HL-60 (cell line): ENCODE data around the gene HPSE.

Experiments
- DNase-seq, 2 experiments: peaks; one replicate each; pipeline ENCODE4 v3.0.0-alpha.2; 2010 to 2020; ENCODE audit warnings: low read depth in 1 of 2, low spot score in 1 of 2
- H3K27ac ChIP-seq: fragments of 250-450 bp; sonication (Bioruptor Pico); replicated peaks from 2 replicates; pipeline ENCODE4 v1.5.1; 2020; ENCODE audit warnings: mild to moderate bottlenecking, moderate library complexity
- H3K27me3 ChIP-seq: fragments of 250-450 bp; sonication (Bioruptor Pico); 2 replicates; pipeline ENCODE4 v1.5.1; 2021; ENCODE audit warnings: mild to moderate bottlenecking, moderate library complexity; ENCODE audit not compliant: insufficient read depth, poor library complexity, severe bottlenecking
- H3K4me3 ChIP-seq: replicated peaks from 2 replicates; pipeline ENCODE4 v1.5.1; 2011; ENCODE audit warnings: mild to moderate bottlenecking, control low read depth, low read length; ENCODE audit not compliant: insufficient read depth
- GABPA ChIP-seq: IDR thresholded peaks from 2 replicates; pipeline ENCODE4 v1.6.1; 2012; ENCODE audit warnings: low read depth
- POLR2AphosphoS5 ChIP-seq: IDR thresholded peaks from 2 replicates; pipeline ENCODE4 v1.6.1; 2012; ENCODE audit warnings: low read depth
- SPI1 ChIP-seq: IDR thresholded peaks from 2 replicates; pipeline ENCODE4 v1.6.1; 2012; ENCODE audit warnings: low read depth, mild to moderate bottlenecking, borderline replicate concordance
- TF ChIP-seq, protein P1 (sequence below): IDR thresholded peaks from 2 replicates; pipeline ENCODE4 v1.6.1; 2012; ENCODE audit warnings: low read depth; ENCODE audit not compliant: insufficient replicate concordance
- TF ChIP-seq, protein P2 (sequence below): IDR thresholded peaks from one replicate; pipeline ENCODE4 v1.5.1; 2011; ENCODE audit warnings: low read length, control low read depth, inconsistent platforms; ENCODE audit not compliant: insufficient read depth

HPSE gene

DNA sequence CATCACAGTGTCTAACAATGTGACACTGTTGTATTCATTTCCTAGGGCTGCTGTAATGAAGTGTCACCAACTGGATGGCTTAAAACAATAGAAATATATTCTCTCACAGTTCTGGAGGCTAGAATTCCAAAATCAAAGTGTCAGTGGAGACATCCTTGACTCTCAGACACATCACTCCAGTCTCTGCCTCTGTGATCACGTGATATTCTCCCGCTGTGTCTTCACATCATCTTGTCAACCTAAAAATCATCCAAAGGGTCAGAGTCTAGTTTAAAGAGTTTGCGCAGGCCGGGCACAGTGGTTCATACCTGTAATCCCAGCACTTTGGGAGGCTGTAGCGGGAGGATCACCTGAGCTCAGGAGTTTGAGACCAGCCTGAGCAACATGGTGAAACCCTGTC lies 36.6 kb upstream of the HPSE start:
- H3K27ac ChIP-seq, result no peak overlapping the region
- no peak overlapping the region for H3K4me3 ChIP-seq
- TF ChIP-seq SPI1 (no peak), POLR2AphosphoS5 (no peak), GABPA (no peak)
- TF ChIP-seq, protein P1, sequence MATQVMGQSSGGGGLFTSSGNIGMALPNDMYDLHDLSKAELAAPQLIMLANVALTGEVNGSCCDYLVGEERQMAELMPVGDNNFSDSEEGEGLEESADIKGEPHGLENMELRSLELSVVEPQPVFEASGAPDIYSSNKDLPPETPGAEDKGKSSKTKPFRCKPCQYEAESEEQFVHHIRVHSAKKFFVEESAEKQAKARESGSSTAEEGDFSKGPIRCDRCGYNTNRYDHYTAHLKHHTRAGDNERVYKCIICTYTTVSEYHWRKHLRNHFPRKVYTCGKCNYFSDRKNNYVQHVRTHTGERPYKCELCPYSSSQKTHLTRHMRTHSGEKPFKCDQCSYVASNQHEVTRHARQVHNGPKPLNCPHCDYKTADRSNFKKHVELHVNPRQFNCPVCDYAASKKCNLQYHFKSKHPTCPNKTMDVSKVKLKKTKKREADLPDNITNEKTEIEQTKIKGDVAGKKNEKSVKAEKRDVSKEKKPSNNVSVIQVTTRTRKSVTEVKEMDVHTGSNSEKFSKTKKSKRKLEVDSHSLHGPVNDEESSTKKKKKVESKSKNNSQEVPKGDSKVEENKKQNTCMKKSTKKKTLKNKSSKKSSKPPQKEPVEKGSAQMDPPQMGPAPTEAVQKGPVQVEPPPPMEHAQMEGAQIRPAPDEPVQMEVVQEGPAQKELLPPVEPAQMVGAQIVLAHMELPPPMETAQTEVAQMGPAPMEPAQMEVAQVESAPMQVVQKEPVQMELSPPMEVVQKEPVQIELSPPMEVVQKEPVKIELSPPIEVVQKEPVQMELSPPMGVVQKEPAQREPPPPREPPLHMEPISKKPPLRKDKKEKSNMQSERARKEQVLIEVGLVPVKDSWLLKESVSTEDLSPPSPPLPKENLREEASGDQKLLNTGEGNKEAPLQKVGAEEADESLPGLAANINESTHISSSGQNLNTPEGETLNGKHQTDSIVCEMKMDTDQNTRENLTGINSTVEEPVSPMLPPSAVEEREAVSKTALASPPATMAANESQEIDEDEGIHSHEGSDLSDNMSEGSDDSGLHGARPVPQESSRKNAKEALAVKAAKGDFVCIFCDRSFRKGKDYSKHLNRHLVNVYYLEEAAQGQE, result no peak
- TF ChIP-seq, protein P2, sequence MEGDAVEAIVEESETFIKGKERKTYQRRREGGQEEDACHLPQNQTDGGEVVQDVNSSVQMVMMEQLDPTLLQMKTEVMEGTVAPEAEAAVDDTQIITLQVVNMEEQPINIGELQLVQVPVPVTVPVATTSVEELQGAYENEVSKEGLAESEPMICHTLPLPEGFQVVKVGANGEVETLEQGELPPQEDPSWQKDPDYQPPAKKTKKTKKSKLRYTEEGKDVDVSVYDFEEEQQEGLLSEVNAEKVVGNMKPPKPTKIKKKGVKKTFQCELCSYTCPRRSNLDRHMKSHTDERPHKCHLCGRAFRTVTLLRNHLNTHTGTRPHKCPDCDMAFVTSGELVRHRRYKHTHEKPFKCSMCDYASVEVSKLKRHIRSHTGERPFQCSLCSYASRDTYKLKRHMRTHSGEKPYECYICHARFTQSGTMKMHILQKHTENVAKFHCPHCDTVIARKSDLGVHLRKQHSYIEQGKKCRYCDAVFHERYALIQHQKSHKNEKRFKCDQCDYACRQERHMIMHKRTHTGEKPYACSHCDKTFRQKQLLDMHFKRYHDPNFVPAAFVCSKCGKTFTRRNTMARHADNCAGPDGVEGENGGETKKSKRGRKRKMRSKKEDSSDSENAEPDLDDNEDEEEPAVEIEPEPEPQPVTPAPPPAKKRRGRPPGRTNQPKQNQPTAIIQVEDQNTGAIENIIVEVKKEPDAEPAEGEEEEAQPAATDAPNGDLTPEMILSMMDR, result no peak
- H3K27me3 ChIP-seq, result no peaks in the 10 kb centered on the region
- no peak for DNase-seq

- Histone ChIP-seq H3K27ac (no peak overlapping the region), H3K27me3 (no peaks in the 10 kb centered on the region), H3K4me3 (no peak overlapping the region)
- DNase-seq, result no peak
- TF ChIP-seq, protein P1, result no peak
- TF ChIP-seq SPI1, result peak; percentile 44; the same call in 1 of the 2 replicates
Observed at GRCh38 chr4:83370640-83370906, 35.9 kb upstream of the HPSE start.

DNA sequence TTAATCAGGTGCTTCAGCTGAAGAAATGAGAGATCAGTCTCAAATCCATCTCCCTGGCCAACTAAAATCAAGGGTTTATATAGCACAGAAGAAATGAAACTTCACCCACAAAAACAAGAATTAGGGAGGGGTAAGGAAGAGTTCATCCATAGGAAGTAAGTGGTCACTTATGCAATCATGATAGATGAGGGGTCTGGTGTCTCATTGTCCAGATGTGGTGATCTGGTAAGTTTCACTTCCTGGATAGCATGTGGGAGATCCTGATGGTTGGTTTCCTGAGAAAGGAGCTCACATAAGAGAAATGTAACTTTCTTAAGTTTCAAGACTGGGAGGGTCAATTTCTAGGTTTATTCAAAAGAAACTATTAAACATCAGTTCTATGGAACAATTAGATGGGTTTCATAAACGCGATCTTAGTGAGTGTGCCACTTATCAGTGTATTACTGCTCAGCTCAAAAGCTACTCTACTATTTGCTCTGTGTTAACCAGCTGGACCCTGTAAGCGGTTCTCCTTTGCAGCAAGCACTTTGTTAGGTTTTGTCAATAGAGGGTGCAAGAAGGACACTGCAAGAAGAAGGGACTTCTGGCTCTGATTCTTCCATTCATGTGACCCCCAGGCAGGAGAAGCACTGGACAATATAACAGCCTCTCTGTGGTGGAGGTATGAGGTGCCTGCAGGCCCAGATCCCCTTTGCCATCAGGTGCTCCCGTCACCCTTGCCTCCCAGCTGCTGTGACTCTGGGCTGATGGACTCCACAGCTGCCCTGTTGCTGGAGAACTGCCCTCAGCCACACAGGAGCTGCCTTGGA lies 35.4 kb upstream of the HPSE start:
- H3K27me3 ChIP-seq, result no peaks in the 10 kb centered on the region
- TF ChIP-seq POLR2AphosphoS5, result no peak
- TF ChIP-seq, protein P2, result no peak
- TF ChIP-seq, protein P1, result no peak
- TF ChIP-seq SPI1, result no peak
- no peak for TF ChIP-seq GABPA
- peak; percentile 7 to 83 for DNase-seq
- H3K27ac ChIP-seq, result no peak overlapping the region
- no peak overlapping the region for H3K4me3 ChIP-seq
